Stomach smooth muscle (tissue), 2 donors: Measurements from ENCODE around the gene ABTB2.

ENCODE experiments used
- H3K27ac ChIP-seq: one replicate; pipeline ENCODE4 v1.7.0; 2013; ENCODE audit warnings: mild to moderate bottlenecking, low read length, inconsistent platforms
- H3K27me3 ChIP-seq, 2 donors: one replicate each; pipeline ENCODE4 v1.7.0; 2013; ENCODE audit warnings: low read length in 2 of 2; ENCODE audit not compliant: insufficient read depth in 2 of 2, control insufficient read depth in 1 of 2
- H3K36me3 ChIP-seq, 2 donors: one replicate each; pipeline ENCODE4 v1.7.0; 2013; ENCODE audit warnings: low read length in 2 of 2; ENCODE audit not compliant: control insufficient read depth in 2 of 2, insufficient read depth in 2 of 2
- H3K4me1 ChIP-seq: one replicate; pipeline ENCODE4 v1.7.0; 2013; ENCODE audit warnings: low read length; ENCODE audit not compliant: control insufficient read depth, insufficient read depth
- H3K4me3 ChIP-seq, 2 donors: one replicate each; pipeline ENCODE4 v1.7.0; 2013; ENCODE audit warnings: low read length in 2 of 2
- H3K9ac ChIP-seq, 2 donors: one replicate each; pipeline ENCODE4 v1.7.0; 2013; ENCODE audit warnings: low read length in 2 of 2, mild to moderate bottlenecking in 1 of 2
- H3K9me3 ChIP-seq, 2 donors: one replicate each; pipeline ENCODE4 v1.7.0; 2013; ENCODE audit warnings: low read length in 2 of 2; ENCODE audit not compliant: control insufficient read depth in 2 of 2
- donor health status: healthy.
- donor health status: Pancreatic carcinoma.

The ABTB2 gene

DNA sequence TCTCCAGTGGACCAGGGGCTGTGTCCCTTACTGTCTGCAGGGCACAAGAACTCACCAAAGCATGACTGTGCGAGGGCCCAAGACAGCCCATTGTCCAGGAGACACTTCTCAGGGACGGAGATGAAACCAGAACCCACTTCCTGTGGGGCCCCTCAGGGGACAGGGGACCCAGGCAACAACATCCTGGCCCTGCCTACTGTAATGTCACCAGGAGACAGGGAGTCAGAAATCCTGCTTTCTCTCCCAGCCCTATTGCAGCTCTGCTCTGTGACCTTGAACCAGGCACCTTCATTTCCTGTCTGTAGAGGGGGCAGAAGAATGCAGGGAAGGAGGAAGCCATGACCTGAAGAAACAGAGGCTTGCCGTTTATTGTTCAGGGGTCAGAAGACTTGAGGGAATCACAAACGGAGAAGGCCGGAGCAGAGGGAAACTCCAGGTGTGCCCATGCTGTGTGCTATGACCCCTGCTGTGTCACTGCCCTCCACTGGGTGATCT is 154.4 kb downstream of the ABTB2 start:
- Histone ChIP-seq H3K27me3 (no peaks in the 10 kb centered on the region), H3K4me1 (no peaks in the 10 kb centered on the region), H3K27ac (no peak overlapping the region), H3K9me3 (no peaks in the 10 kb centered on the region), H3K4me3 (no peak overlapping the region), H3K36me3 (peaks cover 0 to 9% of the 10 kb centered on the region in 2 donors), H3K9ac (no peak overlapping the region)

DNA sequence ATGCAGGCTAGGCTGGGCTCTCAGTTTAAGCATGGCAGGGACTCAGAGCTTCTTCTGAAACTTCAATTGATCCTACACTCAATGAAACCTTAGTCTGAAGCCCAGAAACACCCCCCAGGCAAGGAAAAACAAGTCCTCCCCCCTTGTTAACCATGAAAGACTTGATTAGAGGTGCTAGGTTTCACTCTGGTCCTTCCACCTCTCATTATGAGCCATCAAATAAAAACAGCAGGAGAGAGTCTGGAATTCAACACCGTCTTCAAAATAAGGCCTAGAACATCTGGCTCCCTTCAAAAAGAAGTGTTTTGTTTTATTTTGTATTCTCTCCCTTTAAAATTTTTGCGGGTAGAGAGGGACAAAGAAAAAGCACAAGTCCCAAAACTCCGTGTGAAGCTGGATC is 156.7 kb downstream of the ABTB2 start:
- H3K27ac ChIP-seq, result no peak overlapping the region
- H3K36me3 ChIP-seq, result peaks cover 0 to 12% of the 10 kb centered on the region in 2 donors
- no peak overlapping the region for H3K4me3 ChIP-seq
- no peaks in the 10 kb centered on the region for H3K9me3 ChIP-seq
- H3K4me1 ChIP-seq, result no peaks in the 10 kb centered on the region
- H3K27me3 ChIP-seq, result no peaks in the 10 kb centered on the region
- no peak overlapping the region for H3K9ac ChIP-seq

DNA sequence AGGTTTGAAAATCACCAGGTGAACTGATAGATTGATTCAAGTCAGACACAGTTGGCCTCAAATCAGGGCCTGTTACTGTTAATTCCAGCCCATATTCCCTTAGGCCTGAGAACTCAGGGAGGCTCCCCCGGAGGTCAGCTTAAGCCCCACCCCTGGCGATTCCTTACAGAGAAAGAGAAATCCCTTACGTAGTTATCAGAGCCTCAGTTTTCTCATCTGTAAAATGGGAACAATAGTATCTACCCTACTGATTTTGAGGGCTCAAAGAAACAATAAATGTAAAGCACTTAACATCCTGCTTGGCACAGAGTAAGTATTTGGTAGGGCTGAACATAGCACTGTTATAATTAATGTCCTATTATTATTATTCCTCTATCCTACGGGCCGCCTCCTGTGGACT is 158.3 kb downstream of the ABTB2 start:
- peaks cover under 1% of the 10 kb centered on the region for H3K4me1 ChIP-seq
- no peaks in the 10 kb centered on the region for H3K27me3 ChIP-seq
- H3K36me3 ChIP-seq, result peaks cover 0 to 13% of the 10 kb centered on the region in 2 donors
- no peak overlapping the region for H3K27ac ChIP-seq
- no peak overlapping the region for H3K4me3 ChIP-seq
- H3K9ac ChIP-seq, result no peak overlapping the region
- no peaks in the 10 kb centered on the region for H3K9me3 ChIP-seq

GRCh38 chr11:34198523-34198922 is 159.3 kb downstream of the ABTB2 start:
- Histone ChIP-seq H3K9me3 (no peaks in the 10 kb centered on the region), H3K9ac (no peak overlapping the region), H3K36me3 (peaks cover 0 to 10% of the 10 kb centered on the region in 2 donors), H3K4me1 (peaks cover 9% of the 10 kb centered on the region), H3K4me3 (no peak overlapping the region), H3K27ac (no peak overlapping the region), H3K27me3 (no peaks in the 10 kb centered on the region)

DNA sequence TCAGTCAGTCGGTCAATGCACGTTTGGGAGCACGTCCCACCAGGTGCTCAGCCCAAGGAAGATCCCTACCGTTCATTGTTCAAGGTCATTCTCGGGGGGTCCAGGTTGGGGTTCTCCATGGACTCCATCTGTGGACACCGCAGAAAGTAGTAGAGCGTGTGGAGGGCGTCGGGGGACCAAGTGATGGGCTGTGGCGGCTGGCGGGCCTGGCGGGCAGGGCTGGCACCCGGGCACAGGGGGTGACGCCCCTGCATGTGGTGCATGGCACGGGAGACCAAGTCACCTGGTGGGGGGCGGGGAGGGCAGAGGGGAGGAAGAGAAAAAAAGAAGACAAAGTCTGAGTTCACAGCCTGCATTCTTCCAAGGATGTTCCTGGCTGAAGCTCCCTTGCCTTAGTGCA is 160.6 kb downstream of the ABTB2 start:
- no peaks in the 10 kb centered on the region for H3K27me3 ChIP-seq
- H3K36me3 ChIP-seq, result peaks cover 0 to 6% of the 10 kb centered on the region in 2 donors
- no peak overlapping the region for H3K4me3 ChIP-seq
- no peaks in the 10 kb centered on the region for H3K9me3 ChIP-seq
- H3K4me1 ChIP-seq, result peaks cover 21% of the 10 kb centered on the region
- no peak overlapping the region for H3K27ac ChIP-seq
- H3K9ac ChIP-seq, result no peak overlapping the region

- Histone ChIP-seq H3K9me3 (no peaks in the 10 kb centered on the region), H3K4me3 (no peak overlapping the region), H3K36me3 (peaks cover 0 to 4% of the 10 kb centered on the region in 2 donors), H3K4me1 (peaks cover 29% of the 10 kb centered on the region), H3K9ac (no peak overlapping the region), H3K27ac (no peak overlapping the region), H3K27me3 (no peaks in the 10 kb centered on the region)
Observed at GRCh38 chr11:34194576-34195335, 163.1 kb downstream of the ABTB2 start.

- H3K4me1 ChIP-seq, result peaks cover 29% of the 10 kb centered on the region
- peak overlapping the region; percentile 9 to 59 for H3K4me3 ChIP-seq
- H3K27ac ChIP-seq, result peak overlapping the region; percentile 83
- peak overlapping the region in 1 of 2 donors; percentile 6 for H3K9ac ChIP-seq
- H3K9me3 ChIP-seq, result no peaks in the 10 kb centered on the region
- no peaks in the 10 kb centered on the region for H3K27me3 ChIP-seq
- peaks cover 0 to 4% of the 10 kb centered on the region in 2 donors for H3K36me3 ChIP-seq
Observed at GRCh38 chr11:34192481-34193401, 165.1 kb downstream of the ABTB2 start.

GRCh38 chr11:34191578-34191977 is 166.2 kb downstream of the ABTB2 start:
- H3K4me1 ChIP-seq, result peaks cover 31% of the 10 kb centered on the region

DNA sequence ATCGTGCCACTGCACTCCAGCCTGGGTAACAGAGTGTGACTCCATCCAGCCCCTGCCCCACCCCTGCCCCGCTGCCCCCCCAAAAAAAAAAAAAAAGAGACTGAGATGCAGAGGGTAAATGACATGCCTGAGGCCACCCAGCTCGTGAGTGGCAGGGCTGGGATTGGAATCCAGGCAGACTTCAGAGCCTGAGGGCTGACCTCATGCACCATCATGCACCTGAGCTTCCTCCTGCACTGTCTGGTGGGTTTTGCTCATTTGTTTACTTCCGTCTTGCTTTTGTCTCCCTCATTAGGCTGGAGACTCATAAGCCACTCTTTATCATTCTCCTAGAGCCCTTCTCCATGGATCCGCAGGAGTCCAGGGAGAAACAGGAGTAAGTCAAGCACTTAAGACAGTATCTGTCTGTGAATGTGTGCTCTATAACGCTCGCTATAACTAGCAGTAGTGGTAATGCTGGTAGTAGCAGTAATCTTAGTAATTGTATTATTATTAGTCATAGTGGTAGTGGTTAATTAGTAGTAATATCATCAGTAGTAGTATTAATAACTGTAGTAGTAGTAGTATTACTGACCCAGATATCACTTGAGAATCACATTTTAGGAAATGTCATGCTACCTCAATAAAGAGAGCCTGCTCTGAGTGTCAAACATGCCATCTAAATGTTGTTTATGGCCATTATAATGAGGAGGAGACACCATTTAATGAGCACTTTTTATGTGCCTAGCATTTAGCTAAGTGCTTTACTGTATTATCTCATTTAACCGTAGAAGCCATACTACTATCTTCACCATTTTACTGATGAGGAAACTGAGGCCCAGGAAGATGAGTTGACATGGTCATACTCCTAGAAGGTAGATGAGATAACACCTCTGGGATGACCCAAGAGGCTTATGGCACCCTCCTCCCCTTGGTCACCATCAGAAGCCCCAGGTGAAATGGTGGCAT is 167.3 kb downstream of the ABTB2 start:
- Histone ChIP-seq H3K9ac (no peak overlapping the region), H3K27ac (no peak overlapping the region), H3K4me1 (peaks cover 42% of the 10 kb centered on the region), H3K4me3 (no peak overlapping the region), H3K36me3 (no peaks in the 10 kb centered on the region), H3K9me3 (no peaks in the 10 kb centered on the region), H3K27me3 (no peaks in the 10 kb centered on the region)

More at GRCh38 chr11:34191578-34191977, 166.2 kb downstream of the ABTB2 start:
- Histone ChIP-seq H3K9me3 (no peaks in the 10 kb centered on the region), H3K36me3 (peaks cover 0 to 2% of the 10 kb centered on the region in 2 donors), H3K27ac (peak overlapping the region; percentile 83), H3K9ac (peak overlapping the region in 1 of 2 donors; percentile 5), H3K4me3 (no peak overlapping the region), H3K27me3 (no peaks in the 10 kb centered on the region)

- H3K9me3 ChIP-seq, result no peaks in the 10 kb centered on the region
- H3K4me1 ChIP-seq, result peaks cover 47% of the 10 kb centered on the region
- no peak overlapping the region for H3K27ac ChIP-seq
- H3K36me3 ChIP-seq, result no peaks in the 10 kb centered on the region
- H3K27me3 ChIP-seq, result no peaks in the 10 kb centered on the region
- no peak overlapping the region for H3K4me3 ChIP-seq
- H3K9ac ChIP-seq, result no peak overlapping the region
Observed at GRCh38 chr11:34189191-34189590, 168.6 kb downstream of the ABTB2 start.
